GM12878 (cell line): ENCODE data around the gene FAM186B. TPM values are rescaled to one million over a fixed set of nuclear protein-coding genes. Genes with fewer than 3 reads are reported as not detected.
A peak's percentile ranks its signal among the peaks of the same experiment; 100 is the strongest.

ENCODE experiments used
- ATAC-seq: fragments of 200-7000 bp; cut with Tn5 transposase; 3 replicates; pipeline ENCODE4 v1.9.1; 2020; ENCODE audit warnings: mild to moderate bottlenecking, moderate library complexity
- BruUV-seq: library from RNA; stranded (reverse); fragments of 400-500 nt; replicated peaks from 2 replicates; lab custom pipeline; 2021; lab: Mats Ljungman, UMichigan
- CTCF ChIA-PET: fragments of 300-600 bp; sonication (Branson Sonifier 250); formaldehyde crosslinking; extraction: SDS; loops from one replicate; lab custom pipeline; 2021; ENCODE audit warnings: inconsistent platforms; lab: Yijun Ruan, JAX
- POLR2A ChIA-PET: fragments of 350-600 bp; formaldehyde crosslinking; extraction: SDS; loops from one replicate; lab custom pipeline; 2021; ENCODE audit warnings: inconsistent platforms; lab: Charles Lee
- RAD21 ChIA-PET: fragments of 300-600 bp; sonication (Branson Sonifier 250); formaldehyde crosslinking; loops from one replicate; lab custom pipeline; 2023; ENCODE audit warnings: antibody characterized with exemption; ENCODE audit not compliant: unreplicated experiment; lab: Charles Lee
- SMC1A ChIA-PET: fragments of 300-600 bp; sonication (Branson Sonifier 250); formaldehyde crosslinking; loops from one replicate; lab custom pipeline; 2023; ENCODE audit not compliant: unreplicated experiment, uncharacterized antibody; lab: Charles Lee
- DNase-seq: peaks from one replicate; pipeline ENCODE4 v3.0.0-alpha.2; 2011; ENCODE audit warnings: low read depth, low spot score
- FAIRE-seq: peaks from 3 replicates; lab custom pipeline; 2011; peaks lifted over from hg19 to GRCh38; lab: Jason Lieb, UNC
- H2AFZ ChIP-seq: 2 replicates; pipeline ENCODE4 v1.6.0; 2011; ENCODE audit warnings: low read depth, low read length, control low read depth; ENCODE audit not compliant: control insufficient read depth
- H3K27ac ChIP-seq: 2 replicates; pipeline ENCODE4 v1.5.1; 2011; ENCODE audit warnings: control low read depth; ENCODE audit not compliant: control insufficient read depth, insufficient read depth
- H3K27me3 ChIP-seq, 2 experiments: replicated peaks in 1 of 2; 2 replicates each; pipeline versions ENCODE4 v1.6.0 to v1.6.1; 2011; ENCODE audit warnings: low read length in 1 of 2; ENCODE audit not compliant: control insufficient read depth in 2 of 2, insufficient read depth in 2 of 2
- H3K36me3 ChIP-seq, 2 experiments: 2 replicates each; pipeline ENCODE4 v1.5.1; 2011; ENCODE audit warnings: low read length in 1 of 2; ENCODE audit not compliant: control insufficient read depth in 2 of 2, insufficient read depth in 2 of 2
- H3K4me1 ChIP-seq: 2 replicates; pipeline ENCODE4 v1.6.1; 2011; ENCODE audit warnings: mild to moderate bottlenecking, low read length, moderate library complexity, mixed read lengths; ENCODE audit not compliant: control insufficient read depth, insufficient read depth
- H3K4me2 ChIP-seq: 2 replicates; pipeline ENCODE4 v1.6.0; 2011; ENCODE audit warnings: control low read depth; ENCODE audit not compliant: control insufficient read depth, insufficient read depth
- H3K4me3 ChIP-seq: fragments of 200-600 bp; sonication (generic); 2 replicates; pipeline ENCODE4 v1.5.1; 2016
- H3K79me2 ChIP-seq: 2 replicates; pipeline ENCODE4 v1.6.0; 2011; ENCODE audit warnings: low read length; ENCODE audit not compliant: control insufficient read depth, insufficient read depth
- H3K9ac ChIP-seq: 2 replicates; pipeline ENCODE4 v1.8.0; 2011; ENCODE audit warnings: low read length, control low read depth, mixed read lengths; ENCODE audit not compliant: control insufficient read depth, insufficient read depth
- H3K9me3 ChIP-seq: replicated peaks from 3 replicates; pipeline ENCODE4 v1.5.1; 2011; ENCODE audit warnings: mild to moderate bottlenecking, low read length; ENCODE audit not compliant: control insufficient read depth, insufficient read depth
- H4K20me1 ChIP-seq: 2 replicates; pipeline ENCODE4 v1.6.0; 2011; ENCODE audit not compliant: control insufficient read depth, insufficient read depth
- BCL3 ChIP-seq: IDR thresholded peaks from 2 replicates; pipeline ENCODE4 v1.6.1; 2011; ENCODE audit warnings: borderline replicate concordance, low read depth, mild to moderate bottlenecking, moderate library complexity, low read length; ENCODE audit not compliant: insufficient read depth, poor library complexity, severe bottlenecking
- BMI1 ChIP-seq: fragments of 450-650 bp; IDR thresholded peaks from 2 replicates; pipeline ENCODE4 v1.6.1; 2016; ENCODE audit warnings: mild to moderate bottlenecking, moderate library complexity, borderline replicate concordance
- CREB1 ChIP-seq: IDR thresholded peaks from 2 replicates; pipeline ENCODE4 v1.6.1; 2012; ENCODE audit warnings: low read depth, mild to moderate bottlenecking, inconsistent platforms
- ELK1 ChIP-seq: IDR thresholded peaks from 2 replicates; pipeline ENCODE4 v1.6.1; 2012; ENCODE audit warnings: low read depth, low read length, improper control_type of control experiment
- FOXM1 ChIP-seq: IDR thresholded peaks from 2 replicates; pipeline ENCODE4 v1.6.1; 2012; ENCODE audit warnings: low read depth, mild to moderate bottlenecking, inconsistent platforms, low read length, moderate library complexity
- MXI1 ChIP-seq: fragments of 150-350 bp; IDR thresholded peaks from 2 replicates; pipeline ENCODE4 v1.6.1; 2011; ENCODE audit warnings: low read depth, mild to moderate bottlenecking, inconsistent platforms, low read length, improper control_type of control experiment
- MYC ChIP-seq: IDR thresholded peaks from 2 replicates; pipeline ENCODE4 v1.6.1; 2011; ENCODE audit warnings: mild to moderate bottlenecking, low read length, moderate library complexity, inconsistent platforms; ENCODE audit not compliant: insufficient read depth, insufficient replicate concordance, insufficient read length, severe bottlenecking
- NR2C2 ChIP-seq: IDR thresholded peaks from 2 replicates; pipeline ENCODE4 v1.6.1; 2011; ENCODE audit warnings: borderline replicate concordance, low read depth; ENCODE audit not compliant: control insufficient read depth, insufficient read length
- RFX5 ChIP-seq: IDR thresholded peaks from 2 replicates; pipeline ENCODE4 v1.6.1; 2011; ENCODE audit warnings: low read depth, low read length, improper control_type of control experiment
- SRF ChIP-seq, 2 experiments: IDR thresholded peaks; 2 replicates each; pipeline ENCODE4 v1.6.1; 2011; ENCODE audit warnings: low read depth in 2 of 2, low read length in 2 of 2, mild to moderate bottlenecking in 1 of 2, moderate library complexity in 1 of 2
- ZBTB40 ChIP-seq: fragments of 450-650 bp; IDR thresholded peaks from 2 replicates; pipeline ENCODE4 v1.6.1; 2016; ENCODE audit warnings: mild to moderate bottlenecking, moderate library complexity, borderline replicate concordance
- ZNF24 ChIP-seq: fragments of 450-650 bp; IDR thresholded peaks from 2 replicates; pipeline ENCODE4 v1.6.1; 2017; ENCODE audit warnings: antibody characterized with exemption, mild to moderate bottlenecking
- ZSCAN29 ChIP-seq: fragments of 450-650 bp; IDR thresholded peaks from 2 replicates; pipeline ENCODE4 v1.6.1; 2017; ENCODE audit warnings: mild to moderate bottlenecking, moderate library complexity
- WGBS: methylation state at CpG from one replicate; pipeline ENCODE4 v1.1.6; 2016; ENCODE audit warnings: low lambda C conversion rate; ENCODE audit not compliant: insufficient replicate concordance, insufficient coverage; ENCODE audit errors: missing lambda C conversion rate; 5-methylcytosine and 5-hydroxymethylcytosine counted together
- in situ Hi-C: fragments of 300-500 bp; cut with MboI; formaldehyde crosslinking; loops from 9 replicates; pipeline ENCODE4 v1.14.3; 2018; ENCODE audit warnings: mixed read lengths
- intact Hi-C: fragments of 100-400 bp; cut with micrococcal nuclease; formaldehyde crosslinking; loops from one replicate; pipeline ENCODE4 v1.14.2; 2022; ENCODE audit not compliant: unreplicated experiment
- polyA plus RNA-seq, 11 experiments: library from polyadenylated mRNA; depleted of rRNA in 4 of 11; unstranded in 6 of 11; stranded (reverse) in 5 of 11; fragments of >200 nt; fragmentation: Nextera tagmentation in 4 of 11; fragmentation: Illumina TruSeq in 1 of 11; extraction: Ambion mirVana in 4 of 11; extraction: Trizol in 1 of 11; gene quantifications; 1 replicate in 1 of 11; 2 replicates in 10 of 11; pipeline versions ENCODE4 v1.2.1 to v1.2.3, GENCODE V29; 2011 to 2016; ENCODE audit warnings: inconsistent platforms in 2 of 11, missing spikeins in 2 of 11, low read depth in 1 of 11
- total RNA-seq, 4 experiments: library from RNA; depleted of rRNA in 3 of 4; stranded (reverse); fragments of >200 nt in 3 of 4; fragmentation: Illumina TruSeq in 1 of 4; extraction: Trizol in 1 of 4; gene quantifications; 2 replicates each; pipeline versions ENCODE4 v1.2.1 to v1.2.3, GENCODE V29; 2013 to 2021

The FAM186B gene
- total and polyA plus RNA-seq, 10 of the 15 experiments (the other 5 are each of a cell fraction or from before 2014, with no cell fraction given): 0.13 to 0.79 (median 0.51) TPM

GRCh38 chr12:49539406-49540228, 65.8 kb downstream of the FAM186B start:
- no peak for TF ChIP-seq BMI1
- no peak for TF ChIP-seq RFX5
- TF ChIP-seq SRF (IDR thresholded peaks at IDR 0.05; ENCODE audit: low read depth in 2 of 2, low read length in 2 of 2): no peak
- no peak for TF ChIP-seq MYC
- no peak for TF ChIP-seq ZBTB40
- no peak for TF ChIP-seq MXI1
- TF ChIP-seq BCL3: no peak
- no peak for TF ChIP-seq ZSCAN29
- no peak for TF ChIP-seq ZNF24
- no peak for TF ChIP-seq FOXM1
- no peak for TF ChIP-seq NR2C2
- TF ChIP-seq ELK1: no peak
- TF ChIP-seq CREB1: no peak
- TF ChIP-seq, all 136 proteins: peak for 0
- no peak overlapping the region for H2AFZ ChIP-seq
- in situ Hi-C loops (no loop called here), intact Hi-C loops (no loop called here)
- no peaks in the 10 kb centered on the region for H3K36me3 ChIP-seq
- H3K27me3 ChIP-seq: peaks cover 13 to 24% of the 10 kb centered on the region in 2 experiments
- RAD21 ChIA-PET: interaction anchor here (0.8 kb wide), 1 partner anchor 177 kb away, joined by 3 read pairs; no protein-coding TSS in a partner anchor
- H3K4me2 ChIP-seq: peak overlapping the region; percentile 96
- no peak for ATAC-seq
- H3K27ac ChIP-seq: no peak overlapping the region
- H3K9me3 ChIP-seq: no peaks in the 10 kb centered on the region
- DNase-seq: no peak
- no peak for FAIRE-seq
- BruUV-seq: no TSS peak
- WGBS: 21% methylated on average over 41 of the region's 47 CpGs
- SMC1A ChIA-PET: no interaction called here
- H3K9ac ChIP-seq: no peak overlapping the region
- peaks cover 14% of the 10 kb centered on the region for H3K4me1 ChIP-seq
- no peaks in the 10 kb centered on the region; the same call in 1 of the 2 replicates for H4K20me1 ChIP-seq
- H3K79me2 ChIP-seq: no peaks in the 10 kb centered on the region
- POLR2A ChIA-PET: no interaction called here
- CTCF ChIA-PET: interaction anchor here (1.0 to 1.4 kb wide), 2 partner anchors 42 to 190 kb away, joined by 3 read pairs; no protein-coding TSS in a partner anchor
- H3K4me3 ChIP-seq: no peak overlapping the region
